DMS79 (cell line): ENCODE results near the gene KCNN3.

Experiments
- DNase-seq: peaks from one replicate; lab custom pipeline; 2025; lab: John Stamatoyannopoulos, UW

KCNN3 gene

GRCh38 chr1:154860156-154860870, 9.8 kb downstream of the KCNN3 start:
- DNase-seq, result no peak

GRCh38 chr1:154859786-154860155, 10.3 kb downstream of the KCNN3 start:
- DNase-seq, result no peak

GRCh38 chr1:154859151-154859785, 10.8 kb downstream of the KCNN3 start:
- no peak for DNase-seq

DNA sequence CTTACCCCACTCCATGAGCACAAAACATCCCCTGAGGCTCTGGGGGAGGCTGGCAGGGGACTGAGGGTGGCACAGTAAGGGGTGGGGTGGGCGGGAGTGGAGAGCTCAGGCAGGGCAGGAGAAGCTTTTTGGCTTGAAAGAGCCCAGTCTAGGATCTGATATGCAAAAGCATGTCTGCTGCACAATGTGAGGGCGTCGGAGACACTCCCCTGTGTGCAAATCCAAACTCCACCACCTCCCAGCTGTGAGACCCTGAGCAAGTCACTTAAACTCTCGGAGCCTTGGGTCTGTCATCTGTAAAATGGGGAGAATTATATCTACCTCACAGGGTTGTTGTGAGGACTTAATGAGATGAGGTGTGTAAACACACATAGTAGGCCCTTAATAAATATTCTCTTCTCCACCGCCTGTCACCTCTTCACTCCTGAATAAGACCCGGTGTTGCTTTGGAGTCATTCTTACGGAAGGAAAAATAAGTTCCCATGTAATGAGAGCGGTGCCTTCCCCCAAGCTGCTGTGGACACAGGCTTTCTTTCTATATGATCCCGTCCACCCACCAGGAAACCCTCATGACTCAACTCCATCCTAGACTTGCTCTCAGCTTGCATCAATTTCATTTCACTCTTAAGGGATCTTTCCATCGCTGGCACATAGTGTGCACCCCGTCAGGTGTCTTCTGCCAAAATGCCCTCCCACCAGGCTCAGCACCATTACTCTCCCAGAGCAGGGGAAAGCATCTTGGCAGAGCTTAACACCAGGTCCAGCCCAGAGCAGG, 12.5 kb downstream of the KCNN3 start:
- no peak for DNase-seq

GRCh38 chr1:154857022-154857421, 13.1 kb downstream of the KCNN3 start:
- no peak for DNase-seq

- no peak for DNase-seq
Measured at GRCh38 chr1:154856544-154856943, 13.5 kb downstream of the KCNN3 start.

GRCh38 chr1:154856049-154856448, 14.0 kb downstream of the KCNN3 start:
- no peak for DNase-seq

- DNase-seq, result no peak
Measured at GRCh38 chr1:154855186-154855851, 14.8 kb downstream of the KCNN3 start.

GRCh38 chr1:154852845-154853244, 17.2 kb downstream of the KCNN3 start:
- no peak for DNase-seq

DNA sequence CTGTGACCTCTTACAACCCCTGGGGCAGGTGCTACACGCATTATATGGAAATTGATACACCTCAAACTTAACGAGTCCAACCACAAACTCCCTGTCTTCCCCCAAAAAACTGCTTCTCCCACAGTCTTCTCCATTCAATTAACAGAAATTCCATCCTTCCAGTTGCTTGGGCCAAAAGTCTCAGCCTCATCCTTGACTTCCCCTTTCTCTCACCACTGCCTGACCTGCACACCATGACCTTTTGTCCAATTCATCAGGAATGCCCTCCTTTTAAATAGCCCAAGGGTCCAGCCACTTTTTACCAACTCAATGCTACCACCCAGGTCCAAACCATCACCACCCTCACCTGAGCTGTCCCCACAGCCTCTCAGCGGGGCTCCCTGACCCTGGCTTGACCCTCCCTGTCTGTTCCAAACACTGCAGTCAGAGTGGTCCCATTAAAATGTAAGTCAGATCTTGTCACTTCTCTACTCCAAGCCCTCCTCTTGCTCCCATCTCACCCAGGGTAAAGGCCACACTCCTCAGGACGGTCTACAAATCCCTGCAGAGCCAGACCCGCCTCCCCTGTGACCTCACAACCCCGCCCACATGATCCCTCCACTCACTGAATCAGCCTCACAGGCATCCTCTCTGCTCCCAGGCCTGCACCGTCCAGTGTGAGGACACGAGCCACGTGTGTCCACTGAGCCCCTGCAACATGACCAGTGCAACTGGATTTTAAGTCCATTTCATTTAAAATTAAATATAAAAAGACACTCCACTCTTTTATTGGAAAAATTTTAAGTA, 18.5 kb downstream of the KCNN3 start:
- no peak for DNase-seq

DNA sequence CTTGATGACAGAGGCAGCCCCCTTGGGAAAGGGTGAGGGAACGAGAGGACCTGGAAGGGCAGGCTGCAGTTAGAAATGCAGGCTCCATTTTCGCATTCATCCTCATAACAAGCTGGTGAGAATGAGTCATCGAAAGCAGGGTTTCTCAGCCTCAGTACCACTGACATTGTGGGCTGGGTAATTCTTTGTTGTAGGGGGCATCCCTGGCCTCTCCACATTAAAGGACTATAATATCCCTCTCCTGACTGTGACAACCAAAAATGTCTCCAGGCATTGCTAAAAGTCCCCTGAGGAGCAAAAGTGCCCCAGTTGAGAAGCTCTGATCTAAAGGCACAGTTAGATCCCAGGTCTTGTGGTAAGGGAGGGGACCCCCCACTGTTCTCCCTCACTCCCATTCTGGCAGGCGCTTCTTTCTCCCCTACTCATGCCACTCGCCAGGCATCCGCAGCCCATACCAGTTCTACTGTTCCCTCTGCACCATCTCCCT, 20.4 kb downstream of the KCNN3 start:
- no peak for DNase-seq

GRCh38 chr1:154848983-154849382, 21.1 kb downstream of the KCNN3 start:
- peak; percentile 32 for DNase-seq

GRCh38 chr1:154847891-154848290, 22.2 kb downstream of the KCNN3 start:
- peak; percentile 68 for DNase-seq

- DNase-seq, result no peak
Measured at GRCh38 chr1:154846565-154847442, 23.3 kb downstream of the KCNN3 start.

DNA sequence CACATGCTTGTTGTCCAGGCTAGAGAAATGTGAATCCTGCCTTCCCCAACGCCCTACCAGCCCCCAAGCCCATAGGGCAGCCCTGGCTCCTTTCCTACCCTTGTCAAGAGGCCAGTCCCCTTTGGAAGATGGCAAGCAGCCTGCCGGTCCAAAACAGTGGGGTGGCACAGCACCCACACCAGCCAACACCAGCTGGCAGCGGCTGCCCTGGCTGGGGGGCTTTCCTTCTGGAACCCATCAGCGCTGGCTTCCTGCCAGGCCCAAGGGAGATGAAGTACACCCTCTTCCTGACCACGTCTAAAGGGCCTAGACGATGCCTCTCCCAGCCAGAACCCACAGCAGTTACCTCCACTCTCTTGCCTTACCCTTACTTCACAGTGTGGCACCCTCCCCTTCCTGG, 24.2 kb downstream of the KCNN3 start:
- DNase-seq, result no peak

DNA sequence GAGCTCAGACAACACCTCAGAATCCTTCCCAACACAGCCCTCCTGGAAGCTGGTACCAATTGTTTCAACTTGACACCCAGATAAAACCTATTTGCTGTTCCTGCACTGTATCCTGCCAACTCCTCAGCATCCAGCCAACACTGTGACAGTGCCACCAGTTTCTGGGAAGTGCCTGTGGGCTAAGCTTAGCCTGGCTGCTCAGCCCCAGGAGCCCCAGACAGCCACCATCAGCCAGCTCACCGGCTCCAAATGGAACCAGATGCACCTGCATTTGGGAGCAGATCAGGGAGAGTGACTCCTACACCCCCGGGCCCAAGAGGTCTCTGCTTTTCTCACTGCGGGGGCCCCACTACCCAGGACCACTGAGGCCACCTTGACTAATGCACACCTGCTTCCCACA, 24.9 kb downstream of the KCNN3 start:
- no peak for DNase-seq

DNA sequence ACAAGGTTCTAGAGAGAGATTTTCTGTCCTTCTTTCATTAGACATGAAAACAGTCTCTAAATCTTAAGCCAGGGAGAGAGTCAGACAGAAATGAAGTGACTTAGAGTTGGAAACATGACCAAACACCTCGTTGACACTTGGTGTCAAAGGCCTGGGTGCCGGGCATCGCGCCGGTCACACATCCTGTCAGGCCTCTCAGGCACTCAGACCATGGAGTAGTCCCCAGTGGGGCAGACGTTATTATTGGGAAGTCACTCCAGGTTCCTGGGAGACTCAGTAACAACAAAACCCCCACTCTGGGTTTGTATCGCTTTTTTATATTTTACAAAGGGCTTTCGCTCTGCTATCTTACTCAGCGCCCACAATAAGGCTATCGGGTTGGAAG, 25.8 kb downstream of the KCNN3 start:
- no peak for DNase-seq

- no peak for DNase-seq
Measured at GRCh38 chr1:154843636-154844296, 26.3 kb downstream of the KCNN3 start.

- no peak for DNase-seq
Measured at GRCh38 chr1:154842635-154843034, 27.4 kb downstream of the KCNN3 start.

DNA sequence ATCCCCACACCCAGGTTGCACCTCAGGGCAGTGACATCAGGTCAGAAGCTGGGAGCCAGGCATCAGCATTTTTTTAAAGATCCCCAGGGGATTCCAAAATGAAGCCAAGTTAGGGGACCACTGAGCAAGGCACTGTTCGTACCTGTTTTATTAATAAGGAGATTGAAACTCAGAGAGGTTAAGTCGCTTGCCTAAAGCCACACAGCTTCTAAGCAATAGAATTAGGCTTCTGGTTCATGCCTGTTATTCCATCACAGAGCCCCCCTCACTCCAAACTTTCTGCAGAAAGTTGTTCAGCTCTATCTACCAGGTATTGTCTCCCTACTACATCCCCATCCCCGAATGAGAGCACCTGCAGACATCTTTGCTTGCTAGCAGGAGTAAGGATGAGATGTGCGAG, 28.7 kb downstream of the KCNN3 start:
- DNase-seq, result no peak
